Measurements from ENCODE around the gene TAOK3.
"Not testable (repeated sequence)": the region's sequence is repeated elsewhere in the genome, so short reads cannot be mapped to it uniquely, and the experiment has no call there.

TAOK3 gene

GRCh38 chr12:118189741-118190191 lies 182.9 kb downstream of the TAOK3 start:
- peak; percentile 55 for FAIRE-seq

GRCh38 chr12:118188690-118189371 lies 183.9 kb downstream of the TAOK3 start:
- FAIRE-seq: no peak

GRCh38 chr12:118187751-118188435 lies 184.8 kb downstream of the TAOK3 start:
- FAIRE-seq: no peak

- no peak for FAIRE-seq
These were observed 186.9 kb downstream of the TAOK3 start for GRCh38 chr12:118185602-118186397.

- FAIRE-seq: no peak
These were observed 189.0 kb downstream of the TAOK3 start for GRCh38 chr12:118183711-118184110.

- FAIRE-seq: no peak
These were observed 189.6 kb downstream of the TAOK3 start for GRCh38 chr12:118183155-118183554.

- FAIRE-seq: no peak
These were observed 196.8 kb downstream of the TAOK3 start for GRCh38 chr12:118175823-118176447.

- FAIRE-seq: no peak
These were observed 205.8 kb downstream of the TAOK3 start for GRCh38 chr12:118166946-118167345.

- peak; percentile 55 for FAIRE-seq
These were observed 207.8 kb downstream of the TAOK3 start for GRCh38 chr12:118164798-118165486.

GRCh38 chr12:118160536-118160935 lies 212.2 kb downstream of the TAOK3 start:
- FAIRE-seq: no peak

GRCh38 chr12:118151755-118152154 lies 221.0 kb downstream of the TAOK3 start:
- FAIRE-seq: no peak

GRCh38 chr12:118150625-118151024 lies 222.1 kb downstream of the TAOK3 start:
- no peak for FAIRE-seq

- FAIRE-seq: no peak
These were observed 224.4 kb downstream of the TAOK3 start for GRCh38 chr12:118148287-118148686.

GRCh38 chr12:118145798-118146156 lies 226.9 kb downstream of the TAOK3 start:
- no peak for FAIRE-seq

GRCh38 chr12:118145113-118145797 lies 227.5 kb downstream of the TAOK3 start:
- no peak for FAIRE-seq

- FAIRE-seq: no peak
These were observed 228.2 kb downstream of the TAOK3 start for GRCh38 chr12:118144499-118144898.

- no peak for FAIRE-seq
These were observed 231.9 kb downstream of the TAOK3 start for GRCh38 chr12:118140825-118141224.

GRCh38 chr12:118137148-118137678 lies 235.5 kb downstream of the TAOK3 start:
- FAIRE-seq: no peak

GRCh38 chr12:118136559-118137003 lies 236.1 kb downstream of the TAOK3 start:
- no peak for FAIRE-seq

- FAIRE-seq: no peak
These were observed 236.7 kb downstream of the TAOK3 start, which contains the start of gene PEBP1 for GRCh38 chr12:118135788-118136558. Gene PEBP1, plus strand, starts transcription at chr12:118136124. Its CDS starts 86 bp downstream, at chr12:118136210.

- FAIRE-seq: not testable (repeated sequence)
These were observed 243.3 kb downstream of the TAOK3 start for GRCh38 chr12:118129436-118129835.
